Keratinocyte (primary cell): Measurements from ENCODE around the gene CACNA1F. TPM values are rescaled to one million over a fixed set of nuclear protein-coding genes. Genes with fewer than 3 reads are reported as not detected.

Experiments
- DNase-seq: peaks from one replicate; pipeline ENCODE4 v3.0.0-alpha.2; 2011; ENCODE audit warnings: low read depth, missing footprints, low spot score
- FAIRE-seq: peaks from 2 replicates; lab custom pipeline; 2011; peaks lifted over from hg19 to GRCh38; lab: Jason Lieb, UNC
- H2AFZ ChIP-seq: 2 replicates; pipeline ENCODE4 v1.6.0; 2012; ENCODE audit warnings: low read length, control low read depth, inconsistent platforms; ENCODE audit not compliant: control insufficient read depth
- H3K27ac ChIP-seq: 2 replicates; pipeline ENCODE4 v1.5.1; 2011; ENCODE audit warnings: low read length; ENCODE audit not compliant: control insufficient read depth, insufficient read depth
- H3K27me3 ChIP-seq: 3 replicates; pipeline ENCODE4 v1.6.0; 2011; ENCODE audit warnings: low read length; ENCODE audit not compliant: control insufficient read depth, insufficient read depth; ENCODE audit errors: extremely low read depth
- H3K36me3 ChIP-seq, 2 experiments: 2 replicates in 1 of 2; 3 replicates in 1 of 2; pipeline ENCODE4 v1.5.1; 2011; ENCODE audit warnings: low read length in 2 of 2, mild to moderate bottlenecking in 1 of 2; ENCODE audit not compliant: control insufficient read depth in 2 of 2, insufficient read depth in 2 of 2; ENCODE audit errors: extremely low read depth in 1 of 2
- H3K4me1 ChIP-seq: 3 replicates; pipeline ENCODE4 v1.5.1; 2011; ENCODE audit warnings: low read length; ENCODE audit not compliant: control insufficient read depth, insufficient read depth; ENCODE audit errors: extremely low read depth
- H3K4me2 ChIP-seq: 3 replicates; pipeline ENCODE4 v1.6.0; 2011; ENCODE audit warnings: low read depth, low read length; ENCODE audit not compliant: control insufficient read depth, insufficient read depth; ENCODE audit errors: extremely low read depth
- H3K4me3 ChIP-seq, 3 experiments: fragments of 200-600 bp in 1 of 3; sonication (generic) in 1 of 3; 2 replicates in 2 of 3; 3 replicates in 1 of 3; pipeline ENCODE4 v1.5.1; 2011 to 2016; ENCODE audit warnings: low read length in 3 of 3, mild to moderate bottlenecking in 3 of 3, control low read depth in 2 of 3, inconsistent platforms in 1 of 3, low read depth in 1 of 3, mixed read lengths in 1 of 3, mixed run types in 1 of 3, moderate library complexity in 1 of 3; ENCODE audit not compliant: control insufficient read depth in 2 of 3, insufficient read depth in 2 of 3; ENCODE audit errors: extremely low read depth in 1 of 3
- H3K79me2 ChIP-seq: 2 replicates; pipeline ENCODE4 v1.6.0; 2012; ENCODE audit warnings: low read length; ENCODE audit not compliant: control insufficient read depth, insufficient read depth
- H3K9ac ChIP-seq: 3 replicates; pipeline ENCODE4 v1.6.0; 2011; ENCODE audit warnings: low read length; ENCODE audit not compliant: control insufficient read depth, insufficient read depth; ENCODE audit errors: extremely low read depth
- H3K9me1 ChIP-seq: 3 replicates; pipeline ENCODE4 v1.6.0; 2011; ENCODE audit warnings: low read length; ENCODE audit not compliant: control insufficient read depth, insufficient read depth; ENCODE audit errors: extremely low read depth
- H3K9me3 ChIP-seq: 2 replicates; pipeline ENCODE4 v1.5.1; 2012; ENCODE audit warnings: low read depth, low read length; ENCODE audit not compliant: control insufficient read depth
- H4K20me1 ChIP-seq: 3 replicates; pipeline ENCODE4 v1.6.0; 2011; ENCODE audit warnings: low read length; ENCODE audit not compliant: control insufficient read depth, insufficient read depth; ENCODE audit errors: extremely low read depth
- EZH2 ChIP-seq: IDR thresholded peaks from one replicate; pipeline ENCODE4 v1.6.1; 2012; ENCODE audit warnings: inconsistent platforms, mild to moderate bottlenecking, low read length, moderate library complexity
- dilution Hi-C: fragments of 300-500 bp; cut with MboI; formaldehyde crosslinking; loops from one replicate; pipeline ENCODE4 v1.7.0; 2020; ENCODE audit warnings: low sequenced_read_pairs; ENCODE audit not compliant: extremely low pct_ligation_motif_present
- polyA plus RNA-seq, 5 experiments: library from polyadenylated mRNA; depleted of rRNA in 3 of 5; stranded (reverse) in 3 of 5; stranded (forward) in 1 of 5; unstranded in 1 of 5; fragments of >200 nt; gene quantifications; 1 replicate in 1 of 5; 2 replicates in 3 of 5; 3 replicates in 1 of 5; pipeline versions ENCODE4 v1.2.1 to v1.2.3, GENCODE V29; 2011 to 2012; ENCODE audit warnings: missing spikeins in 2 of 5, low read depth in 1 of 5, low replicate concordance in 1 of 5
- TF ChIP-seq, protein P1 (sequence below), 3 experiments: IDR thresholded peaks in 1 of 3; conservative IDR thresholded peaks in 1 of 3; optimal IDR thresholded peaks in 1 of 3; 2 replicates in 2 of 3; 3 replicates in 1 of 3; pipeline versions ENCODE3 to v1.5.1; 2011; ENCODE audit warnings: low read length in 3 of 3, mild to moderate bottlenecking in 3 of 3, moderate library complexity in 2 of 3, control low read depth in 1 of 3, inconsistent platforms in 1 of 3; ENCODE audit not compliant: insufficient read depth in 2 of 3; ENCODE audit errors: extremely low read depth in 1 of 3

The CACNA1F gene
- polyA plus RNA-seq, 1 donor (not counting 4 experiments of a cell fraction or from before 2014, with no cell fraction given) = not detected

DNA sequence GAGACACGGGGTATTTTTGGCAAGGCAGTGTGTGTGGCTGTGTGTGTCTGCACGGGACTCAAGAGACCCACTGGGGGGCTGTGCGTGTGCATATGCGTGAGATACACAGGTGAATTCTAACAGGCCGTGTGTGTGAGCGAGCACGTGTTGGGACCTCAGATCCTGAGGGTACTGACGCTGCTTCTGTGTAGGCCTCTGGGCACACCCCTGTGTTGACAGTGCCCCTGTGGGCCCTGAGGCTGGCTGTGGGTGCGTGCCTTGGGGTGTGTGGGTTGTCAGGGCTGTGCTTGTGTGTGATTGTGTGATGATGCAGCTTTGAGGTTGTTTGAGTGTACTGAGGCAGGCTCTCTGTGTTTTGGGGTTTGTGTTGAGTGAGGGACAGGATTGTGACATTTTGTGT lies 17.4 kb upstream of the CACNA1F start:
- TF ChIP-seq, protein P1, sequence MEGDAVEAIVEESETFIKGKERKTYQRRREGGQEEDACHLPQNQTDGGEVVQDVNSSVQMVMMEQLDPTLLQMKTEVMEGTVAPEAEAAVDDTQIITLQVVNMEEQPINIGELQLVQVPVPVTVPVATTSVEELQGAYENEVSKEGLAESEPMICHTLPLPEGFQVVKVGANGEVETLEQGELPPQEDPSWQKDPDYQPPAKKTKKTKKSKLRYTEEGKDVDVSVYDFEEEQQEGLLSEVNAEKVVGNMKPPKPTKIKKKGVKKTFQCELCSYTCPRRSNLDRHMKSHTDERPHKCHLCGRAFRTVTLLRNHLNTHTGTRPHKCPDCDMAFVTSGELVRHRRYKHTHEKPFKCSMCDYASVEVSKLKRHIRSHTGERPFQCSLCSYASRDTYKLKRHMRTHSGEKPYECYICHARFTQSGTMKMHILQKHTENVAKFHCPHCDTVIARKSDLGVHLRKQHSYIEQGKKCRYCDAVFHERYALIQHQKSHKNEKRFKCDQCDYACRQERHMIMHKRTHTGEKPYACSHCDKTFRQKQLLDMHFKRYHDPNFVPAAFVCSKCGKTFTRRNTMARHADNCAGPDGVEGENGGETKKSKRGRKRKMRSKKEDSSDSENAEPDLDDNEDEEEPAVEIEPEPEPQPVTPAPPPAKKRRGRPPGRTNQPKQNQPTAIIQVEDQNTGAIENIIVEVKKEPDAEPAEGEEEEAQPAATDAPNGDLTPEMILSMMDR (optimal IDR thresholded peaks at IDR 0.05 in 1 of 3, IDR thresholded peaks at IDR 0.05 in 1 of 3, conservative IDR thresholded peaks at IDR 0.05 in 1 of 3; ENCODE audit: extremely low read depth in 1 of 3, insufficient read depth in 2 of 3, low read length in 3 of 3) = no peak
- TF ChIP-seq EZH2 = no peak
- Histone ChIP-seq H3K4me2 (no peak overlapping the region), H3K79me2 (no peaks in the 10 kb centered on the region), H3K9me1 (no peaks in the 10 kb centered on the region), H3K9me3 (peaks cover 2% of the 10 kb centered on the region), H3K4me1 (no peaks in the 10 kb centered on the region), H3K36me3 (no peaks in the 10 kb centered on the region), H3K27me3 (no peaks in the 10 kb centered on the region), H3K9ac (no peak overlapping the region), H3K27ac (no peak overlapping the region), H4K20me1 (no peaks in the 10 kb centered on the region), H3K4me3 (no peak overlapping the region), H2AFZ (no peak overlapping the region)
- DNase-seq (no peak), FAIRE-seq (no peak)
- dilution Hi-C loops = no loop called here

DNA sequence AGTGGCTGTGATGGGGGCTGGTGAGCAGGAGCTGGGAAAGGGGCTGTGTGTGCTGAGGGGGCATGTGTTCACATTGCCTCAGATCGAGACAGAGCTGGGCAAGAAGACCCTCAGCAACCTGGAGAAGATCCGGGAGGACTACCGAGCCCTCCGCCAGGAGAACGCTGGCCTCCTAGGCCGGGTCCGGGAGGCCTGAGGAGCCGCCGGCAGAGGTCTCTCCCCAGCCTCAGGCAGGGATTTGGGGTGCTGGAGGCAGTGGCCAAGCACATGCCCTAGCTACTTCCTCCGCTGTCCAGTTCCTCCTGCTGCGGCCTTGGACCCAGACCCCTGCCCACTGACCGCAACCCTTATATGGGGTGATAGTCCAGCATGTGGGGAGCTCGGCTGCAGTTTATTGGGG lies 16.9 kb upstream of the CACNA1F start:
- no peak overlapping the region for H3K4me2 ChIP-seq
- H3K79me2 ChIP-seq = no peaks in the 10 kb centered on the region
- dilution Hi-C loops = no loop called here
- H4K20me1 ChIP-seq = no peaks in the 10 kb centered on the region
- H3K9me3 ChIP-seq = peaks cover 2% of the 10 kb centered on the region
- no peaks in the 10 kb centered on the region for H3K4me1 ChIP-seq
- no peak overlapping the region for H3K9ac ChIP-seq
- no peak overlapping the region for H3K4me3 ChIP-seq
- no peak for TF ChIP-seq EZH2
- TF ChIP-seq, protein P1 (optimal IDR thresholded peaks at IDR 0.05 in 1 of 3, IDR thresholded peaks at IDR 0.05 in 1 of 3, conservative IDR thresholded peaks at IDR 0.05 in 1 of 3; ENCODE audit: extremely low read depth in 1 of 3, insufficient read depth in 2 of 3, low read length in 3 of 3) = no peak
- no peaks in the 10 kb centered on the region for H3K9me1 ChIP-seq
- DNase-seq (no peak), FAIRE-seq (no peak)
- H3K27ac ChIP-seq = no peak overlapping the region
- no peaks in the 10 kb centered on the region for H3K27me3 ChIP-seq
- H2AFZ ChIP-seq = no peak overlapping the region
- H3K36me3 ChIP-seq = no peaks in the 10 kb centered on the region
